ENCODE results near the gene TNK2. TPM values are rescaled to one million over a fixed set of nuclear protein-coding genes. Genes with fewer than 3 reads are reported as not detected.

Gene TNK2
- total RNA-seq, 1 experiment from 2014 or later = 55.1 TPM

DNA sequence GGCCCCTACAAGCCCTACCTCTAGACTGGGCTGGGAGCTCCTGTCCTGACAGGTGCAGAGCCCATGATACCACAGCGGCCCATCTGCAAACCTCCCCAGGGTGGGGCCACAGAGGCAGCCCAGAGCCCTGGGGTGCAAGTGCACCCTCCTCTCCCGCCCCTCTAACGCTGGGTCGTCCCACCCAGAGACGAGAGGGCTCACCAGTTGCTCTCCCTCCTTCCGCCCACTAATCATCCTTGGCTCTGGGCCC lies 742 bp downstream of the TNK2 start:
- DNase-seq (ENCODE audit: low read depth, low spot score) (no peak), ATAC-seq (no peak)
- no peak for TF ChIP-seq EZH2 (IDR thresholded peaks at IDR 0.05)
- TF ChIP-seq CEBPB (IDR thresholded peaks at IDR 0.05; ENCODE audit: low read depth) = no peak
- TF ChIP-seq, protein P1, sequence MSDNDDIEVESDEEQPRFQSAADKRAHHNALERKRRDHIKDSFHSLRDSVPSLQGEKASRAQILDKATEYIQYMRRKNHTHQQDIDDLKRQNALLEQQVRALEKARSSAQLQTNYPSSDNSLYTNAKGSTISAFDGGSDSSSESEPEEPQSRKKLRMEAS (IDR thresholded peaks at IDR 0.05) = no peak
- TF ChIP-seq ZFX (IDR thresholded peaks at IDR 0.05) = no peak
- no peak for TF ChIP-seq EGR1 (IDR thresholded peaks at IDR 0.05; ENCODE audit: low read depth)
- TF ChIP-seq POLR2AphosphoS5 (IDR thresholded peaks at IDR 0.05; ENCODE audit: low read depth, low read length) = no peak
- no TSS peak for BruUV-seq (replicated peaks)
- H3K9me2 ChIP-seq (ENCODE audit: insufficient read depth) = no peaks in the 10 kb centered on the region
- peak overlapping the region; percentile 95 for H3K4me2 ChIP-seq (ENCODE audit: low read length)
- POLR2A ChIA-PET = interaction anchor here (1.3 to 1.4 kb wide), 2 partner anchors 11 to 13 kb away, joined by 3 to 4 read pairs; no protein-coding TSS in a partner anchor
- H3K36me3 ChIP-seq (ENCODE audit: control insufficient read depth in 1 of 2, insufficient read depth in 2 of 2, low read length in 2 of 2) = no peaks in the 10 kb centered on the region
- H4K20me1 ChIP-seq (ENCODE audit: insufficient read depth) = no peaks in the 10 kb centered on the region
- H3K4me1 ChIP-seq (ENCODE audit: control insufficient read depth in 1 of 2, insufficient read depth in 2 of 2, low read length in 2 of 2) = peaks cover 40 to 80% of the 10 kb centered on the region in 2 experiments
- no peak overlapping the region for H2AFZ ChIP-seq (ENCODE audit: low read depth, low read length, poor library complexity, severe bottlenecking)
- intact Hi-C loops (cut with micrococcal nuclease) = no loop called here
- RAD21 ChIA-PET (ENCODE audit: low non-redundant PET in 1 of 2, low total read pairs in 2 of 2, uncharacterized antibody in 2 of 2, unreplicated experiment in 2 of 2) = interaction anchor here in 1 of 2 experiments (1.5 kb wide), 1 partner anchor 13 kb away, joined by 4 read pairs; no protein-coding TSS in a partner anchor
- H3K27ac ChIP-seq (ENCODE audit: low read depth, low read length) = no peak overlapping the region
- peak overlapping the region; percentile 64 for H3K9ac ChIP-seq (ENCODE audit: low read length)
- no peaks in the 10 kb centered on the region for H3K27me3 ChIP-seq (ENCODE audit: insufficient read depth, low read length)
- CTCF ChIA-PET = interaction anchor here (0.7 to 1.4 kb wide), 2 partner anchors 13 to 46 kb away, joined by 3 to 5 read pairs; no protein-coding TSS in a partner anchor
- no peaks in the 10 kb centered on the region for H3K9me3 ChIP-seq (ENCODE audit: control insufficient read depth in 1 of 2, insufficient read depth in 1 of 2, low read depth in 1 of 2, low read length in 2 of 2)
- H3K79me2 ChIP-seq (ENCODE audit: insufficient read depth, low read length) = peaks cover 47% of the 10 kb centered on the region
- H3K4me3 ChIP-seq (replicated peaks in 1 of 2; ENCODE audit: low read depth in 1 of 2, low read length in 2 of 2) = peak overlapping the region; percentile 51 to 65

DNA sequence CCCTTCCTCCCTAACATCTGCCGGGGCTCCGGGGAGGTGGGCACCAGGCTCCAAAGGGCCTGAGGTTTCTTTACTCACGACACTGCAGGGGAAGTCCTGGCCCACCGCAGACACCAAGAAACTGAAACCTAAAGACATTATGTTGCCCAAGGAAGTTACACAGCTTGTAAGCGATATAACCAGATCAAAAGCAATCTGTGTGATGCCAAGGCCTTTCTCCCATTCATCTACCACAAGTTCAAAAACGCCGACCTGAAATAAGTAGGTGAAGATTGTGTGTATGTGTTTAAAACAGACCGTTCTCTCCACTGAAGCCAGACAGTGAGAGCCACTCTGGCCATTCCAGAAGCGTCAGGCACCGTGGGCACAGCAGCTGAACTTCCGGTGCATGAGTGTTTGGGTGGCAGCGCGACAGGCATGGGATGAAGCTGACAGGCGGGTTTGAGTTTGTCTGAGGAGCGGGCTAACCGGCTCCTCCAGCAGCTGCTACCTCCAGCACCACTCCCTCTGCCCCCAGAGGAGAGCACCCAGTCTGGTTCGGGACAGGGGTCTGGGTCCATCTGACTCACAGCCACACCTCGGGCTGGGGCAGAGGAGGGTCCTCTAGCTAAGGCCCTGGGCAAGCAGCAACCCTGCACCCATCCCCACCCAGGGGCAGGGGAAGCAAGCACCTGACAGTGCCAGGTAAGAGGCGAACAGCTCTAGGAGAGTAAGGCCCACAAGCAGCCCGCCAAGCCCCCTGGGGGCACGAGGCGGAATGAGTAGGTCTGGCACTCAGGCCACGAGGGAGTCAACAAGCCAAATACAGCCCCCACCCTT lies 1.3 kb downstream of the TNK2 start:
- ChIA-PET CTCF (interaction anchor here (1.4 kb wide), 1 partner anchor 13 kb away, joined by 5 read pairs; no protein-coding TSS in a partner anchor), RAD21 (ENCODE audit: low non-redundant PET in 1 of 2, low total read pairs in 2 of 2, uncharacterized antibody in 2 of 2, unreplicated experiment in 2 of 2) (no interaction called here), POLR2A (interaction anchor here (1.3 to 1.4 kb wide), 2 partner anchors 11 to 13 kb away, joined by 3 to 4 read pairs; no protein-coding TSS in a partner anchor)
- Histone ChIP-seq H3K4me3 (replicated peaks in 1 of 2; ENCODE audit: low read depth in 1 of 2, low read length in 2 of 2) (peak overlapping the region in 1 of 2 experiments; percentile 51; a peak in 1 of 4 replicates), H3K9me3 (ENCODE audit: control insufficient read depth in 1 of 2, insufficient read depth in 1 of 2, low read depth in 1 of 2, low read length in 2 of 2) (no peaks in the 10 kb centered on the region), H3K9me2 (ENCODE audit: insufficient read depth) (no peaks in the 10 kb centered on the region), H3K27me3 (ENCODE audit: insufficient read depth, low read length) (no peaks in the 10 kb centered on the region), H3K27ac (ENCODE audit: low read depth, low read length) (no peak overlapping the region), H3K4me2 (ENCODE audit: low read length) (peak overlapping the region; percentile 95), H3K4me1 (ENCODE audit: control insufficient read depth in 1 of 2, insufficient read depth in 2 of 2, low read length in 2 of 2) (peaks cover 40 to 76% of the 10 kb centered on the region in 2 experiments), H2AFZ (ENCODE audit: low read depth, low read length, poor library complexity, severe bottlenecking) (no peak overlapping the region), H3K36me3 (ENCODE audit: control insufficient read depth in 1 of 2, insufficient read depth in 2 of 2, low read length in 2 of 2) (no peaks in the 10 kb centered on the region), H4K20me1 (ENCODE audit: insufficient read depth) (no peaks in the 10 kb centered on the region), H3K79me2 (ENCODE audit: insufficient read depth, low read length) (peaks cover 47% of the 10 kb centered on the region), H3K9ac (ENCODE audit: low read length) (peak overlapping the region; percentile 64; the same call in 1 of the 2 replicates)
- intact Hi-C loops (cut with micrococcal nuclease) = no loop called here
- ATAC-seq (no peak), DNase-seq (ENCODE audit: low read depth, low spot score) (no peak)
- BruUV-seq (replicated peaks) = no TSS peak
- TF ChIP-seq RAD21 (IDR thresholded peaks at IDR 0.05; ENCODE audit: low read depth) = no peak
- TF ChIP-seq, protein P2, sequence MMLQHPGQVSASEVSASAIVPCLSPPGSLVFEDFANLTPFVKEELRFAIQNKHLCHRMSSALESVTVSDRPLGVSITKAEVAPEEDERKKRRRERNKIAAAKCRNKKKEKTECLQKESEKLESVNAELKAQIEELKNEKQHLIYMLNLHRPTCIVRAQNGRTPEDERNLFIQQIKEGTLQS (IDR thresholded peaks at IDR 0.05) = no peak
- TF ChIP-seq ELF1 (IDR thresholded peaks at IDR 0.05; ENCODE audit: borderline replicate concordance, low read depth) = no peak
- TF ChIP-seq CEBPB (IDR thresholded peaks at IDR 0.05; ENCODE audit: low read depth) = no peak
- no peak for TF ChIP-seq ZNF274 (IDR thresholded peaks at IDR 0.05; ENCODE audit: low read depth, low read length)
- TF ChIP-seq EGR1 (IDR thresholded peaks at IDR 0.05; ENCODE audit: low read depth) = no peak
- no peak for TF ChIP-seq CBX3 (IDR thresholded peaks at IDR 0.05; ENCODE audit: low read depth)
- TF ChIP-seq, protein P3, sequence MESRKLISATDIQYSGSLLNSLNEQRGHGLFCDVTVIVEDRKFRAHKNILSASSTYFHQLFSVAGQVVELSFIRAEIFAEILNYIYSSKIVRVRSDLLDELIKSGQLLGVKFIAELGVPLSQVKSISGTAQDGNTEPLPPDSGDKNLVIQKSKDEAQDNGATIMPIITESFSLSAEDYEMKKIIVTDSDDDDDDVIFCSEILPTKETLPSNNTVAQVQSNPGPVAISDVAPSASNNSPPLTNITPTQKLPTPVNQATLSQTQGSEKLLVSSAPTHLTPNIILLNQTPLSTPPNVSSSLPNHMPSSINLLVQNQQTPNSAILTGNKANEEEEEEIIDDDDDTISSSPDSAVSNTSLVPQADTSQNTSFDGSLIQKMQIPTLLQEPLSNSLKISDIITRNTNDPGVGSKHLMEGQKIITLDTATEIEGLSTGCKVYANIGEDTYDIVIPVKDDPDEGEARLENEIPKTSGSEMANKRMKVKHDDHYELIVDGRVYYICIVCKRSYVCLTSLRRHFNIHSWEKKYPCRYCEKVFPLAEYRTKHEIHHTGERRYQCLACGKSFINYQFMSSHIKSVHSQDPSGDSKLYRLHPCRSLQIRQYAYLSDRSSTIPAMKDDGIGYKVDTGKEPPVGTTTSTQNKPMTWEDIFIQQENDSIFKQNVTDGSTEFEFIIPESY (IDR thresholded peaks at IDR 0.05; ENCODE audit: extremely low read depth, insufficient replicate concordance, low read length) = no peak
- TF ChIP-seq FOSL1 (IDR thresholded peaks at IDR 0.05; ENCODE audit: low read depth) = no peak
- no peak for TF ChIP-seq EZH2phosphoT487 (IDR thresholded peaks at IDR 0.05; ENCODE audit: borderline replicate concordance)
- no peak for TF ChIP-seq JUND (IDR thresholded peaks at IDR 0.05)
- TF ChIP-seq YY1 (IDR thresholded peaks at IDR 0.05; ENCODE audit: extremely low read depth, insufficient replicate concordance, low read depth, low read length) = no peak
- no peak for TF ChIP-seq POLR2AphosphoS5 (IDR thresholded peaks at IDR 0.05; ENCODE audit: low read depth, low read length)
- TF ChIP-seq EZH2 (IDR thresholded peaks at IDR 0.05) = no peak
- TF ChIP-seq SIN3A (IDR thresholded peaks at IDR 0.05; ENCODE audit: low read depth) = no peak
- TF ChIP-seq, protein P1 (IDR thresholded peaks at IDR 0.05) = no peak

Measured in HCT116 (cell line).